ENCODE measurements around the gene GNRH2. TPM values are rescaled to one million over a fixed set of nuclear protein-coding genes. Genes with fewer than 3 reads are reported as not detected.

GNRH2 gene
- 1 to 10 TPM in 1 of 2 experiments, under 1 TPM in 1; 0.96 to 1.2 TPM for total RNA-seq

GRCh38 chr20:3043322-3043721 lies at the start of gene GNRH2:
Gene GNRH2 (plus strand): TSS chr20:3043622. CDS start chr20:3044415, 793 bp downstream.

GRCh38 chr20:3045816-3046676 lies 2.6 kb downstream of the GNRH2 start, which contains the start of gene MRPS26:
Gene MRPS26 (plus strand): TSS chr20:3046052. CDS start chr20:3046069, 17 bp downstream.

GRCh38 chr20:3071610-3072529 lies 28.4 kb downstream of the GNRH2 start, which contains the start of gene OXT:
Gene OXT (plus strand): TSS chr20:3071620. CDS start chr20:3071656, 36 bp downstream.

GRCh38 chr20:3084283-3084985 lies 41.0 kb downstream of the GNRH2 start, which contains the start of gene AVP:
Gene AVP (minus strand): TSS chr20:3084724. CDS start chr20:3084674, 50 bp downstream.

Other genes starting within 250 kb of the GNRH2 start
- under 1 TPM; 0.10 to 0.12 TPM for gene CPXM1, start 243.0 kb upstream of the GNRH2 start, total RNA-seq
- not detected for gene C20orf141, start 228.6 kb upstream of the GNRH2 start, total RNA-seq
- gene TMEM239, start 227.3 kb upstream of the GNRH2 start, total RNA-seq = not detected
- gene PCED1A, start 203.0 kb upstream of the GNRH2 start, total RNA-seq = 10 to 100 TPM; 30.1 to 30.7 TPM
- 10 to 100 TPM; 49.8 to 52.4 TPM for gene VPS16, start 202.9 kb upstream of the GNRH2 start, total RNA-seq
- gene PTPRA, start 170.1 kb upstream of the GNRH2 start, total RNA-seq = 10 to 100 TPM; 56.6 to 60.8 TPM
- gene MRPS26, start 2.4 kb downstream of the GNRH2 start, total RNA-seq = 10 to 100 TPM; 29.7 to 32.0 TPM
- 1 to 10 TPM in 1 of 2 experiments, under 1 TPM in 1; 0.51 to 1.0 TPM for gene OXT, start 28.0 kb downstream of the GNRH2 start, total RNA-seq
- not detected for gene AVP, start 41.1 kb downstream of the GNRH2 start, total RNA-seq
- gene FASTKD5, start 116.2 kb downstream of the GNRH2 start, total RNA-seq = 10 to 100 TPM; 22.6 to 22.8 TPM
- gene UBOX5, start 116.2 kb downstream of the GNRH2 start, total RNA-seq = 1 to 10 TPM; 9.0 to 9.6 TPM
- 1 to 10 TPM; 1.6 TPM for gene LZTS3, start 129.9 kb downstream of the GNRH2 start, total RNA-seq
- 10 to 100 TPM; 59.1 to 59.8 TPM for gene DDRGK1, start 161.1 kb downstream of the GNRH2 start, total RNA-seq
- gene ITPA, start 165.9 kb downstream of the GNRH2 start, total RNA-seq = 10 to 100 TPM; 52.1 to 53.8 TPM
- gene SLC4A11, start 195.6 kb downstream of the GNRH2 start, total RNA-seq = 1 to 10 TPM; 1.2 to 1.7 TPM

Data from activated naive CD4-positive, alpha-beta T cell treated with anti-CD3 and anti-CD28 coated beads, Interleukin-2, amount 10 ng/mL, durations not matched to agents 5 hours and 36 hours (primary cell).